ENCODE measurements around the gene FAM181A.

GRCh38 chr14:93973607-93974006 is 46.5 kb downstream of the FAM181A start:
- TF ChIP-seq CTCF (optimal IDR thresholded peaks at IDR 0.05 in 1 of 3, IDR thresholded peaks at IDR 0.05 in 1 of 3, conservative IDR thresholded peaks at IDR 0.05 in 1 of 3; ENCODE audit: extremely low read depth in 1 of 3, insufficient read depth in 2 of 3, low read length in 3 of 3) (no peak), EZH2 (IDR thresholded peaks at IDR 0.05; ENCODE audit: low read length) (no peak)

All from keratinocyte (primary cell).